ENCODE results near the gene TNS3. TPM values are rescaled to one million over a fixed set of nuclear protein-coding genes. Genes with fewer than 3 reads are reported as not detected.

The TNS3 gene
- total RNA-seq, 1 experiment from 2014 or later, result 37.3 TPM

- no peak for DNase-seq (ENCODE audit: low spot score)
- in situ Hi-C loops (cut with HindIII; ENCODE audit: low sequenced_read_pairs), result no loop called here
These were observed 83.5 kb downstream of the TNS3 start for GRCh38 chr7:47498229-47499056.

- in situ Hi-C loops (cut with HindIII; ENCODE audit: low sequenced_read_pairs), result no loop called here
- DNase-seq (ENCODE audit: low spot score), result no peak
These were observed 84.4 kb downstream of the TNS3 start for GRCh38 chr7:47497367-47498096.

- DNase-seq (ENCODE audit: low spot score), result no peak
- in situ Hi-C loops (cut with HindIII; ENCODE audit: low sequenced_read_pairs), result no loop called here
These were observed 85.2 kb downstream of the TNS3 start for GRCh38 chr7:47496666-47497065.

GRCh38 chr7:47496056-47496665 is 85.8 kb downstream of the TNS3 start:
- no peak for DNase-seq (ENCODE audit: low spot score)
- in situ Hi-C loops (cut with HindIII; ENCODE audit: low sequenced_read_pairs), result no loop called here

- in situ Hi-C loops (cut with HindIII; ENCODE audit: low sequenced_read_pairs), result no loop called here
- DNase-seq (ENCODE audit: low spot score), result no peak
These were observed 87.7 kb downstream of the TNS3 start for GRCh38 chr7:47493976-47494911.

- DNase-seq (ENCODE audit: low spot score), result no peak
These were observed 89.1 kb downstream of the TNS3 start for GRCh38 chr7:47492716-47493325.

GRCh38 chr7:47490501-47491265 is 91.2 kb downstream of the TNS3 start:
- in situ Hi-C loops (cut with HindIII; ENCODE audit: low sequenced_read_pairs), result no loop called here
- no peak for DNase-seq (ENCODE audit: low spot score)

More at GRCh38 chr7:47492716-47493325, 89.1 kb downstream of the TNS3 start:
- in situ Hi-C loops (cut with HindIII; ENCODE audit: low sequenced_read_pairs), result no loop called here

GRCh38 chr7:47489624-47490023 is 92.3 kb downstream of the TNS3 start:
- DNase-seq (ENCODE audit: low spot score), result no peak
- in situ Hi-C loops (cut with HindIII; ENCODE audit: low sequenced_read_pairs), result no loop called here

- in situ Hi-C loops (cut with HindIII; ENCODE audit: low sequenced_read_pairs), result no loop called here
- no peak for DNase-seq (ENCODE audit: low spot score)
These were observed 93.0 kb downstream of the TNS3 start for GRCh38 chr7:47488969-47489342.

GRCh38 chr7:47488201-47488968 is 93.5 kb downstream of the TNS3 start:
- DNase-seq (ENCODE audit: low spot score), result no peak
- in situ Hi-C loops (cut with HindIII; ENCODE audit: low sequenced_read_pairs), result no loop called here

GRCh38 chr7:47485640-47486435 is 96.1 kb downstream of the TNS3 start:
- no peak for DNase-seq (ENCODE audit: low spot score)
- in situ Hi-C loops (cut with HindIII; ENCODE audit: low sequenced_read_pairs), result no loop called here

- in situ Hi-C loops (cut with HindIII; ENCODE audit: low sequenced_read_pairs), result no loop called here
- no peak for DNase-seq (ENCODE audit: low spot score)
These were observed 96.8 kb downstream of the TNS3 start for GRCh38 chr7:47484923-47485639.

GRCh38 chr7:47484457-47484856 is 97.5 kb downstream of the TNS3 start:
- DNase-seq (ENCODE audit: low spot score), result no peak
- in situ Hi-C loops (cut with HindIII; ENCODE audit: low sequenced_read_pairs), result no loop called here

- no peak for DNase-seq (ENCODE audit: low spot score)
- in situ Hi-C loops (cut with HindIII; ENCODE audit: low sequenced_read_pairs), result no loop called here
These were observed 98.2 kb downstream of the TNS3 start for GRCh38 chr7:47483604-47484273.

GRCh38 chr7:47482013-47482875 is 99.7 kb downstream of the TNS3 start:
- DNase-seq (ENCODE audit: low spot score), result no peak
- in situ Hi-C loops (cut with HindIII; ENCODE audit: low sequenced_read_pairs), result no loop called here
